T-cell (primary cell): Measurements from ENCODE around the gene ZNF770. TPM values are rescaled to one million over a fixed set of nuclear protein-coding genes. Genes with fewer than 3 reads are reported as not detected.

Source experiments
- ATAC-seq, 4 experiments: fragments of 200-7000 bp in 3 of 4; fragments of 150-1000 bp in 1 of 4; cut with Tn5 transposase; replicated peaks in 1 of 4; 1 replicate in 3 of 4; 2 replicates in 1 of 4; pipeline ENCODE4 v1.10.0; 2021; ENCODE audit warnings: moderate library complexity in 3 of 4, mild to moderate bottlenecking in 2 of 4, moderate number of reproducible peaks in 1 of 4
- CTCF ChIA-PET, 2 donors: fragments of 300-600 bp; sonication (Branson Sonifier 250); formaldehyde crosslinking; loops; one replicate each; lab custom pipeline; 2022; ENCODE audit warnings: antibody characterized with exemption in 2 of 2; lab: Charles Lee
- POLR2A ChIA-PET, 2 donors: fragments of 300-600 bp; sonication (Branson Sonifier 250); formaldehyde crosslinking; loops; one replicate each; lab custom pipeline; 2022; ENCODE audit warnings: antibody characterized with exemption in 2 of 2; lab: Charles Lee
- DNase-seq, 35 experiments: peaks; one replicate each; pipeline versions ENCODE4 v3.0.0 to v3.0.0-alpha.2; 2013 to 2023
- H3K27ac ChIP-seq: one replicate; pipeline ENCODE4 v1.5.1; 2013; ENCODE audit warnings: low read length
- H3K27me3 ChIP-seq, 2 experiments: replicated peaks in 1 of 2; 1 replicate in 1 of 2; 2 replicates in 1 of 2; pipeline versions ENCODE4 v1.6.1 to v1.7.0; 2013; ENCODE audit warnings: low read length in 1 of 2, mixed read lengths in 1 of 2; ENCODE audit not compliant: control insufficient read depth in 2 of 2, insufficient read depth in 2 of 2; ENCODE audit errors: extremely low read depth in 1 of 2
- H3K36me3 ChIP-seq, 2 donors: 1 replicate in 1 of 2; 2 replicates in 1 of 2; pipeline versions ENCODE4 v1.6.1 to v1.7.0; 2013; ENCODE audit warnings: low read length in 1 of 2; ENCODE audit not compliant: control insufficient read depth in 2 of 2, insufficient read depth in 1 of 2; ENCODE audit errors: extremely low read depth in 1 of 2
- H3K4me1 ChIP-seq, 2 experiments: 1 replicate in 1 of 2; 2 replicates in 1 of 2; pipeline versions ENCODE4 v1.6.1 to v1.7.0; 2013; ENCODE audit warnings: low read length in 2 of 2, mixed read lengths in 1 of 2; ENCODE audit not compliant: insufficient read depth in 2 of 2, control insufficient read depth in 1 of 2; ENCODE audit errors: extremely low read depth in 1 of 2
- H3K4me3 ChIP-seq, 2 donors: 1 replicate in 1 of 2; 2 replicates in 1 of 2; pipeline versions ENCODE4 v1.5.1 to v1.7.0; 2013; ENCODE audit warnings: mild to moderate bottlenecking in 2 of 2, low read length in 1 of 2, moderate library complexity in 1 of 2; ENCODE audit not compliant: control insufficient read depth in 1 of 2; ENCODE audit errors: extremely low read depth in 1 of 2
- H3K9me3 ChIP-seq: 2 replicates; pipeline ENCODE4 v1.7.0; 2013
- H3K27ac Mint-ChIP-seq, 2 donors: one replicate each; pipeline ENCODE4 v1.8.0; 2020 to 2021; ENCODE audit warnings: mild to moderate bottlenecking in 2 of 2, mixed read lengths in 2 of 2
- H3K27me3 Mint-ChIP-seq, 2 donors: one replicate each; pipeline ENCODE4 v1.8.0; 2021 to 2022; ENCODE audit warnings: mixed read lengths in 2 of 2
- H3K36me3 Mint-ChIP-seq: one replicate; pipeline ENCODE4 v1.8.0; 2021; ENCODE audit warnings: mixed read lengths
- H3K4me1 Mint-ChIP-seq, 3 donors: one replicate each; pipeline ENCODE4 v1.8.0; 2020 to 2022; ENCODE audit warnings: mixed read lengths in 3 of 3, mild to moderate bottlenecking in 1 of 3
- H3K4me3 Mint-ChIP-seq, 3 donors: one replicate each; pipeline ENCODE4 v1.8.0; 2020 to 2022; ENCODE audit warnings: mild to moderate bottlenecking in 3 of 3, mixed read lengths in 3 of 3, moderate library complexity in 3 of 3
- H3K9me3 Mint-ChIP-seq, 3 donors: one replicate each; pipeline ENCODE4 v1.8.0; 2020 to 2022; ENCODE audit warnings: mixed read lengths in 3 of 3
- whole genome bisulfite sequencing: methylation state at CpG from one replicate; pipeline ENCODE4 v1.1.5; 2013; ENCODE audit warnings: missing lambda C conversion rate; ENCODE audit not compliant: insufficient coverage; 5-methylcytosine and 5-hydroxymethylcytosine counted together
- total RNA-seq, 35 experiments: library from RNA in 6 of 35; stranded (reverse) in 6 of 35; fragments of 120-200 nt in 1 of 35; gene quantifications; one replicate each; pipeline versions ENCODE4 v1.2.1 to v1.2.4 and lab custom pipeline; 2013 to 2026

The ZNF770 gene
- total RNA-seq, 5 donors from 2014 or later (not counting 1 experiment from before 2014, with no cell fraction given) = 38.1 to 48.1 (median 44.5) TPM

DNA sequence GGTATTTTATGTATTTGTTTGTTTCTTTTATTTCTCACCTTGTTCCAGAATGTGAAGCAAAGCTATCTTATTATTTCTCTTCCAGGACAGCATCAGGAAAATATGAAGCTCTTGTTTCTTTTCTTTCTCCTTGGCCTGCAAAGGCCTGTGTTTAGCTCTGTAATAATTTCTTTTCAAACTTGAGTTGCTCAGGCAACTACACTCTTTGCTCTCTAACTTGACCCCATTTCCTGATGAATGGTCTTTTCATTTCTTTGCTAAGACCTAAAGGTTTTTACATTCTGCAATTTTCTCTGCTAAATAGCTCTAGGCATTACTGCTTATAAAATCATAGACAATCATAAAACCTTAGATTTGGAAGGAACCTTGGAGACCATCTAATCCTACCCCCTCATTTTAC is 26.2 kb upstream of the ZNF770 start:
- no peaks in the 10 kb centered on the region for H3K9me3 Mint-ChIP-seq
- DNase-seq (no peak), ATAC-seq (no peak)
- H3K4me1 Mint-ChIP-seq = no peaks in the 10 kb centered on the region
- Histone ChIP-seq H3K9me3 (no peaks in the 10 kb centered on the region), H3K36me3 (no peaks in the 10 kb centered on the region), H3K27ac (no peak overlapping the region), H3K4me3 (no peak overlapping the region), H3K4me1 (no peaks in the 10 kb centered on the region), H3K27me3 (peaks cover 0 to 2% of the 10 kb centered on the region in 2 experiments)
- ChIA-PET CTCF (interaction anchor here in 1 of 2 donors (0.6 kb wide), 1 partner anchor 258 kb away, joined by 3 read pairs; no protein-coding TSS in a partner anchor), POLR2A (interaction anchor here in 1 of 2 donors (0.6 kb wide), 1 partner anchor 1866 kb away, joined by 6 read pairs; no protein-coding TSS in a partner anchor)
- no peak overlapping the region for H3K4me3 Mint-ChIP-seq
- H3K27ac Mint-ChIP-seq = no peak overlapping the region
- H3K27me3 Mint-ChIP-seq = peaks cover 0 to 10% of the 10 kb centered on the region in 2 donors
- H3K36me3 Mint-ChIP-seq = no peaks in the 10 kb centered on the region

DNA sequence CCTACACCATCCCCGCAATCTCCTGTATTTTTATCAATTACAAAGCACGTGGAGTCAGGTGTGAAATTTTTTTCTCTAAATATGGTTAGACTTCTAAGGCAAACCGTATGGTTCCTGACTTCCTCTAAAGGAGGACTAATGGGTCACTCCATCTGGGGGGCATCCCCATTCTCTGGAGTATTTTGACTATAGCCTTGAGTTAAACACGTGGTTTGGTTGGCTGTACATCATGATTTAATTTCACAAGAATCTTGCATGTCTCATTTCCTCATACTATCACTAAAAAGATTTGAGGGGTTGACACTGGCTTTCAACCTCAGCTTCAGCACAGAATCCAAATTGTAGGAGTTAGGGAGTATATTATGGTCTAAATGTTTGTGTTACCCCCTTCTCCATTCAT is 25.3 kb upstream of the ZNF770 start:
- DNase-seq (no peak), ATAC-seq (no peak)
- Mint-ChIP-seq H3K27me3 (peaks cover 0 to 10% of the 10 kb centered on the region in 2 donors), H3K4me1 (no peaks in the 10 kb centered on the region), H3K27ac (no peak overlapping the region), H3K36me3 (no peaks in the 10 kb centered on the region), H3K4me3 (no peak overlapping the region), H3K9me3 (no peaks in the 10 kb centered on the region)
- H3K4me1 ChIP-seq = no peaks in the 10 kb centered on the region
- WGBS = 60% methylated on average over 1 of the region's 4 CpGs
- H3K36me3 ChIP-seq = no peaks in the 10 kb centered on the region
- H3K27ac ChIP-seq = no peak overlapping the region
- H3K9me3 ChIP-seq = no peaks in the 10 kb centered on the region
- ChIA-PET CTCF (no interaction called here), POLR2A (no interaction called here)
- H3K4me3 ChIP-seq = no peak overlapping the region
- H3K27me3 ChIP-seq = peaks cover 0 to 2% of the 10 kb centered on the region in 2 experiments

DNA sequence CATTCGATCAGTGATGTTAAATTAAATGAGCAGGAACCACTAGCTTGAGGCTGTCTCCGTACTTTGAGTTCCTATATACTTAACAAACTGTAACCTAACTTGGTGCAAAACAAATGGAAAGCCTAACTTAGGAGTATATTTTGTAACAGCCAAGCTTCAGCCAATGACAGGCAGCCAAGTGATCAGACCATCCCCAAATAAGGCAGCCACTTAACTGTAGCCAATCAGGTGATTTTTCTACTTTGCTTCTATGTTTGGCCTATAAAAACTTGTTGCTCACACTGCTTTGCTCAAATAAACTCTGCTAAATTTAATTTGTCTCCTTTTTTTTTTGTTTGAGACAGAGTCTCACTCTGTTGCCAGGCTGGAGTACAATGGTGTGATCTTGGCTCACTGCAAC is 19.3 kb upstream of the ZNF770 start:
- no peaks in the 10 kb centered on the region for H3K4me1 ChIP-seq
- H3K27me3 ChIP-seq = peaks cover 0 to 2% of the 10 kb centered on the region in 2 experiments
- H3K27ac ChIP-seq = no peak overlapping the region
- Mint-ChIP-seq H3K4me3 (no peak overlapping the region), H3K36me3 (no peaks in the 10 kb centered on the region), H3K27me3 (peaks cover 0 to 8% of the 10 kb centered on the region in 2 donors), H3K9me3 (no peaks in the 10 kb centered on the region), H3K4me1 (no peaks in the 10 kb centered on the region), H3K27ac (no peak overlapping the region)
- no peaks in the 10 kb centered on the region for H3K9me3 ChIP-seq
- ChIA-PET POLR2A (no interaction called here), CTCF (no interaction called here)
- no peak overlapping the region for H3K4me3 ChIP-seq
- ATAC-seq = no peak
- H3K36me3 ChIP-seq = no peaks in the 10 kb centered on the region
- DNase-seq = no peak
- WGBS = no CpG with 5 or more reads among the region's 2 CpGs

DNA sequence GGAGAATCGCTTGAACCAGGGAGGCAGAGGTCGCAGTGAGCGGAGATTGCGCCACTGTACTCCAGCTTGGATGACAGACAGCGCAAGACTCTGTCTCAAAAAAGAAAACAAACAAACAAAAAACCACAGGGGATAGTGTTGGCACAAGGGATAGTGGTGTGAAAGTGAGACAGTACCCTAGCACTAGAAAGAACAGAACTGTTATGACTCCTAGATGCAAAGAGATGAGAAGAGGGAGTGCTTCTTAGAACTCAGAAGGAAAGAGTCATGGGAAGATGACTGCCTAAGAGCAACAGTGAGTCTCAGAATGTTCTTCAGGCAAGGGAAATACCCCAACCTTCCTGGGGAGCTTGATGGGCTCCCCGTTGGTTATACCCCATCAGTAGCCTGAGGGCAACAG is 17.8 kb upstream of the ZNF770 start:
- Mint-ChIP-seq H3K9me3 (no peaks in the 10 kb centered on the region), H3K27ac (no peak overlapping the region), H3K36me3 (no peaks in the 10 kb centered on the region), H3K27me3 (peaks cover 0 to 2% of the 10 kb centered on the region in 2 donors), H3K4me3 (no peak overlapping the region), H3K4me1 (no peaks in the 10 kb centered on the region)
- CTCF ChIA-PET = no interaction called here
- H3K4me3 ChIP-seq = no peak overlapping the region
- no peaks in the 10 kb centered on the region for H3K36me3 ChIP-seq
- POLR2A ChIA-PET = interaction anchor here in 1 of 2 donors (0.5 kb wide), 1 partner anchor 297 kb away, joined by 4 read pairs; no protein-coding TSS in a partner anchor
- 60% methylated on average over 1 of the region's 6 CpGs for WGBS
- no peak overlapping the region for H3K27ac ChIP-seq
- H3K4me1 ChIP-seq = no peaks in the 10 kb centered on the region
- no peaks in the 10 kb centered on the region for H3K9me3 ChIP-seq
- no peaks in the 10 kb centered on the region for H3K27me3 ChIP-seq
- DNase-seq (no peak), ATAC-seq (no peak)

DNA sequence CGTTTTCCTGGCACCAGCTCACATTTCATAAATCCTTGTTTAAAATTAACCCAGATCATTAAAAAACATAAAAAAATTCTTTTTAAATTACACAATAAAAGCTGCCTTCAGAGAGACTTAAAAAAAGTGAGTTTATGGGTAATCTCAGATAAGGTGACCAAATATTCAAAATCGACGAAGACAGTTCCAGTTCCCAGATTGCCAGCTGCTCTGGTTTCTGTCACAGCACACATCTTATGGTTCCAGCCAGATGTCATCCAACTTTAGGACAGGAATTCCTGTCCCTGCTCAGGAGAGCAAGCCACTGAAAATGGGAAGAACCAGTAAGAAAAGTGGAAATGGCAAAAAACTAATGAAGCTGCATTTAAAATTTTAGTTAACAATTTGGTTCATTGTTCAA is 15.8 kb upstream of the ZNF770 start:
- no peaks in the 10 kb centered on the region for H3K9me3 Mint-ChIP-seq
- Histone ChIP-seq H3K9me3 (no peaks in the 10 kb centered on the region), H3K4me3 (no peak overlapping the region), H3K36me3 (no peaks in the 10 kb centered on the region), H3K27ac (no peak overlapping the region), H3K4me1 (no peaks in the 10 kb centered on the region), H3K27me3 (no peaks in the 10 kb centered on the region)
- H3K27ac Mint-ChIP-seq = no peak overlapping the region
- peaks cover 0 to 2% of the 10 kb centered on the region in 2 donors for H3K27me3 Mint-ChIP-seq
- no peaks in the 10 kb centered on the region for H3K4me1 Mint-ChIP-seq
- H3K36me3 Mint-ChIP-seq = no peaks in the 10 kb centered on the region
- ATAC-seq (no peak), DNase-seq (no peak)
- ChIA-PET CTCF (interaction anchor here in 1 of 2 donors (0.9 kb wide), 1 partner anchor 1546 kb away, joined by 3 read pairs; no protein-coding TSS in a partner anchor), POLR2A (no interaction called here)
- no CpG with 5 or more reads among the region's 3 CpGs for WGBS
- no peak overlapping the region for H3K4me3 Mint-ChIP-seq

DNA sequence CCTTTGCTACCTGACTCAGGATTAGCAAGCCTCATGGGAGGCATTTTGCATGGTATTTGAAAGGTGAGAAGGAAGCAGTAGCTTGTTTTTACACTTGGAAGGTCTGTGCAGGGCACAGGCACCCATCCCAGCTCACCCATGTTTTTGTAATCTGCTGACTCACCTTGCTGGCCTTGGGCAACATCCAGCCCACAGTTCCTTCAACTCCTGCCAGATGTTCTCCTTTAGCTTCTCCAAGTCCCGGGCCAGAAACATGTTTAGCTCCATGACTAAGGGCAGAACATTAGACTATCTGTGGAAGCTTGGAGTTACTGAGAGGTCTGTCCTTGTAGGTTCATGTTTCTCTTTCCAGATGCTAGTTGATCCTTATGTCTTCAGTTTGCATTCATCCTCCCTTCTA is 12.4 kb upstream of the ZNF770 start:
- Histone ChIP-seq H3K27ac (no peak overlapping the region), H3K36me3 (no peaks in the 10 kb centered on the region), H3K4me3 (no peak overlapping the region), H3K9me3 (no peaks in the 10 kb centered on the region), H3K27me3 (peaks cover 0 to 5% of the 10 kb centered on the region in 2 experiments), H3K4me1 (no peaks in the 10 kb centered on the region)
- Mint-ChIP-seq H3K9me3 (no peaks in the 10 kb centered on the region), H3K4me1 (no peaks in the 10 kb centered on the region), H3K4me3 (no peak overlapping the region), H3K27me3 (peaks cover 6 to 11% of the 10 kb centered on the region in 2 donors), H3K27ac (no peak overlapping the region), H3K36me3 (no peaks in the 10 kb centered on the region)
- POLR2A ChIA-PET = no interaction called here
- ATAC-seq = no peak
- CTCF ChIA-PET = no interaction called here
- DNase-seq = no peak
- no CpG with 5 or more reads among the region's 1 CpG for WGBS

DNA sequence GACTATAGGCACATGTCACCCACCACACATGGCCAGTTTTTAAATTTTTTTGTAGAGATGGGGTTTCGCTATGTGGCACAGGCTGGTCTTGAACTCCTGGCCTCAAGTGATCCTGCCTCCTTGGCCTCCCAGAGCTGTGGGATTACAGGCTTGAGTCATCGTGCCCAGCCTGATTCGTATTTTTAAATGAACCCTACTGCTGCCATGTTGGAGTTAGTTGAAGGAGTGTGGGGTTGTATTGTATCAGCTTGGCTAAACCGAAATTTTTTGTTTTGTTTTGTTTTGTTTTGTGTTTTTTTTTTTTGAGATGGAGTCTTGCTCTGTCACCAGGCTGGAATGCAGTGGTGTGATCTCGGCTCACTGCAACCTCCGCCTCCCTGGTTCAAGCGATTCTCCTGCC is 11.8 kb upstream of the ZNF770 start:
- H3K27ac ChIP-seq = no peak overlapping the region
- DNase-seq (no peak), ATAC-seq (no peak)
- H3K4me3 Mint-ChIP-seq = no peak overlapping the region
- ChIA-PET POLR2A (no interaction called here), CTCF (interaction anchor here in 1 of 2 donors (0.6 kb wide), 1 partner anchor 19 kb away, joined by 8 read pairs; no protein-coding TSS in a partner anchor)
- H3K27me3 Mint-ChIP-seq = peaks cover 7 to 14% of the 10 kb centered on the region in 2 donors
- H3K4me1 Mint-ChIP-seq = no peaks in the 10 kb centered on the region
- H3K36me3 Mint-ChIP-seq = no peaks in the 10 kb centered on the region
- H3K27me3 ChIP-seq = peaks cover 0 to 5% of the 10 kb centered on the region in 2 experiments
- H3K4me3 ChIP-seq = no peak overlapping the region
- no peaks in the 10 kb centered on the region for H3K36me3 ChIP-seq
- 86% methylated on average over 3 of the region's 7 CpGs for WGBS
- H3K9me3 Mint-ChIP-seq = no peaks in the 10 kb centered on the region
- no peaks in the 10 kb centered on the region for H3K9me3 ChIP-seq
- H3K27ac Mint-ChIP-seq = no peak overlapping the region
- H3K4me1 ChIP-seq = no peaks in the 10 kb centered on the region
